CD14-positive monocyte (primary cell): ENCODE measurements around the gene SUFU. TPM values are rescaled to one million over a fixed set of nuclear protein-coding genes. Genes with fewer than 3 reads are reported as not detected.

ENCODE experiments used
- DNase-seq, 3 donors: peaks; one replicate each; pipeline ENCODE4 v3.0.0-alpha.2; 2011 to 2022
- H2AFZ ChIP-seq: 2 replicates; pipeline ENCODE4 v1.6.0; 2012; ENCODE audit warnings: mild to moderate bottlenecking, low read depth, low read length, inconsistent platforms; ENCODE audit not compliant: insufficient read depth, poor library complexity, severe bottlenecking
- H3K27ac ChIP-seq, 2 donors: 1 replicate in 1 of 2; 2 replicates in 1 of 2; pipeline ENCODE4 v1.5.1; 2012 to 2013; ENCODE audit warnings: low read length in 2 of 2, control low read depth in 1 of 2, inconsistent platforms in 1 of 2, low read depth in 1 of 2, mild to moderate bottlenecking in 1 of 2
- H3K27me3 ChIP-seq, 2 donors: one replicate each; pipeline versions ENCODE4 v1.6.0 to v1.6.1; 2011 to 2013; ENCODE audit warnings: low read length in 2 of 2; ENCODE audit not compliant: control insufficient read depth in 2 of 2, insufficient read depth in 2 of 2
- H3K36me3 ChIP-seq, 2 donors: replicated peaks in 1 of 2; 1 replicate in 1 of 2; 2 replicates in 1 of 2; pipeline versions ENCODE4 v1.5.1 to v1.6.1; 2012 to 2013; ENCODE audit warnings: low read length in 2 of 2, control low read depth in 1 of 2, inconsistent platforms in 1 of 2, mild to moderate bottlenecking in 1 of 2; ENCODE audit not compliant: insufficient read depth in 2 of 2, control insufficient read depth in 1 of 2
- H3K4me1 ChIP-seq, 2 donors: 1 replicate in 1 of 2; 2 replicates in 1 of 2; pipeline versions ENCODE4 v1.5.1 to v1.6.1; 2012 to 2013; ENCODE audit warnings: low read length in 2 of 2, control low read depth in 1 of 2, inconsistent platforms in 1 of 2, mild to moderate bottlenecking in 1 of 2, moderate library complexity in 1 of 2; ENCODE audit not compliant: insufficient read depth in 2 of 2, control insufficient read depth in 1 of 2
- H3K4me2 ChIP-seq: replicated peaks from 2 replicates; pipeline ENCODE3; 2012; ENCODE audit warnings: low read length, moderate library complexity, mild to moderate bottlenecking; ENCODE audit not compliant: poor library complexity, severe bottlenecking; ENCODE audit errors: extremely low read depth
- H3K4me3 ChIP-seq, 3 experiments: fragments of 200-600 bp in 1 of 3; sonication (generic) in 1 of 3; replicated peaks in 1 of 3; 1 replicate in 2 of 3; 2 replicates in 1 of 3; pipeline ENCODE4 v1.5.1; 2011 to 2013; ENCODE audit warnings: low read length in 3 of 3, mild to moderate bottlenecking in 3 of 3, control low read depth in 2 of 3, low read depth in 2 of 3, inconsistent platforms in 1 of 3, moderate library complexity in 1 of 3
- H3K79me2 ChIP-seq: 2 replicates; pipeline ENCODE4 v1.6.0; 2012; ENCODE audit warnings: mild to moderate bottlenecking, control low read depth, inconsistent platforms, low read length, moderate library complexity; ENCODE audit not compliant: insufficient read depth
- H3K9ac ChIP-seq: 2 replicates; pipeline ENCODE4 v1.6.0; 2017; ENCODE audit warnings: low read length, mild to moderate bottlenecking; ENCODE audit not compliant: insufficient read depth, poor library complexity, severe bottlenecking
- H3K9me3 ChIP-seq, 2 donors: replicated peaks in 1 of 2; 1 replicate in 1 of 2; 2 replicates in 1 of 2; pipeline versions ENCODE4 v1.5.1 to v1.6.1; 2012 to 2013; ENCODE audit warnings: low read length in 2 of 2, control low read depth in 1 of 2; ENCODE audit not compliant: control insufficient read depth in 1 of 2, insufficient read depth in 1 of 2
- H4K20me1 ChIP-seq: 2 replicates; pipeline ENCODE4 v1.6.0; 2012; ENCODE audit warnings: mild to moderate bottlenecking, low read length, control low read depth, moderate library complexity; ENCODE audit not compliant: insufficient read depth
- H3K27ac Mint-ChIP-seq, 7 donors: one replicate each; pipeline ENCODE4 v1.8.0; 2020; ENCODE audit warnings: mild to moderate bottlenecking in 7 of 7, mixed read lengths in 7 of 7, moderate library complexity in 6 of 7, inconsistent platforms in 2 of 7
- H3K27me3 Mint-ChIP-seq, 3 donors: one replicate each; pipeline ENCODE4 v1.8.0; 2021 to 2022; ENCODE audit warnings: low read depth in 3 of 3, mild to moderate bottlenecking in 3 of 3, mixed read lengths in 3 of 3, moderate library complexity in 3 of 3, inconsistent platforms in 1 of 3
- H3K36me3 Mint-ChIP-seq, 2 donors: one replicate each; pipeline ENCODE4 v1.8.0; 2020; ENCODE audit warnings: mixed read lengths in 2 of 2, inconsistent platforms in 1 of 2, mild to moderate bottlenecking in 1 of 2
- H3K4me1 Mint-ChIP-seq: one replicate; pipeline ENCODE4 v1.8.0; 2020; ENCODE audit warnings: mild to moderate bottlenecking, mixed read lengths
- H3K4me3 Mint-ChIP-seq, 2 donors: one replicate each; pipeline ENCODE4 v1.8.0; 2020; ENCODE audit warnings: mild to moderate bottlenecking in 2 of 2, mixed read lengths in 2 of 2, moderate library complexity in 1 of 2
- H3K9me3 Mint-ChIP-seq, 7 donors: one replicate each; pipeline ENCODE4 v1.8.0; 2020 to 2022; ENCODE audit warnings: mixed read lengths in 7 of 7, mild to moderate bottlenecking in 6 of 7, moderate library complexity in 6 of 7, inconsistent platforms in 2 of 7
- CTCF ChIP-seq: fragments of 200-600 bp; IDR thresholded peaks from one replicate; pipeline ENCODE4 v1.8.0; 2022; ENCODE audit warnings: antibody characterized with exemption, mild to moderate bottlenecking
- WGBS: methylation state at CpG from one replicate; pipeline ENCODE4 v1.1.5; 2013; ENCODE audit warnings: missing lambda C conversion rate; ENCODE audit not compliant: insufficient coverage; 5-methylcytosine and 5-hydroxymethylcytosine counted together
- intact Hi-C, 2 donors: fragments of 100-400 bp; cut with micrococcal nuclease; formaldehyde crosslinking; loops; one replicate each; pipeline versions ENCODE4 v1.15.0 to v1.15.1; 2023
- polyA plus RNA-seq, 3 donors: library from polyadenylated mRNA; depleted of rRNA in 1 of 3; unstranded in 2 of 3; stranded (reverse) in 1 of 3; fragments of 300-500 nt in 2 of 3; fragments of >200 nt in 1 of 3; fragmentation: Illumina TruSeq in 2 of 3; gene quantifications; 1 replicate in 2 of 3; 2 replicates in 1 of 3; pipeline ENCODE4 v1.2.3, GENCODE V29; 2012 to 2021

Gene SUFU
- polyA plus RNA-seq, 3 donors, result 3.2 to 10.0 (median 5.7) TPM

- H3K79me2 ChIP-seq, result peaks cover 55% of the 10 kb centered on the region
- H3K4me1 Mint-ChIP-seq, result peaks cover 21% of the 10 kb centered on the region
- H3K4me2 ChIP-seq, result peak overlapping the region; percentile 89
- 0% methylated on average over 1 of the region's 45 CpGs for WGBS
- H2AFZ ChIP-seq, result peak overlapping the region; percentile 91
- H3K4me3 ChIP-seq, result peak overlapping the region; percentile 71 to 99 (median 76)
- peaks cover 4% of the 10 kb centered on the region in 2 donors for H3K36me3 ChIP-seq
- peak overlapping the region; percentile 85 to 99 for H3K27ac ChIP-seq
- H3K4me3 Mint-ChIP-seq, result peak overlapping the region; percentile 88 to 96
- peak overlapping the region; percentile 96 for H3K9ac ChIP-seq
- peaks cover 26% of the 10 kb centered on the region for H4K20me1 ChIP-seq
- H3K27me3 Mint-ChIP-seq, result peaks cover 2 to 6% (median 5%) of the 10 kb centered on the region in 3 donors
- TF ChIP-seq CTCF, result no peak
- H3K27ac Mint-ChIP-seq, result peak overlapping the region; percentile 90 to 98 (median 94)
- H3K36me3 Mint-ChIP-seq, result peaks cover 6 to 16% of the 10 kb centered on the region in 2 donors
- H3K9me3 Mint-ChIP-seq, result peaks cover 0 to 5% (median 2%) of the 10 kb centered on the region in 7 donors
- no peaks in the 10 kb centered on the region for H3K9me3 ChIP-seq
- DNase-seq, result peak in 2 of 3 donors; percentile 50 to 54
- intact Hi-C loops, result loop anchor here in 1 of 2 donors (1.0 kb wide), 1 partner anchor 140 kb away; the partner anchor contains the start of gene SUFU
- H3K4me1 ChIP-seq, result peaks cover 20 to 22% of the 10 kb centered on the region in 2 donors
- no peaks in the 10 kb centered on the region for H3K27me3 ChIP-seq
These were observed 139.1 kb downstream of the SUFU start for GRCh38 chr10:102642736-102643335.

GRCh38 chr10:102643336-102644065 is 139.7 kb downstream of the SUFU start:
- H3K9ac ChIP-seq, result peak overlapping the region; percentile 96
- WGBS, result 0% methylated on average over 53 of the region's 76 CpGs
- TF ChIP-seq CTCF, result no peak
- no peaks in the 10 kb centered on the region for H3K27me3 ChIP-seq
- no peaks in the 10 kb centered on the region for H3K9me3 ChIP-seq
- H4K20me1 ChIP-seq, result peaks cover 33% of the 10 kb centered on the region
- H3K27ac ChIP-seq, result peak overlapping the region; percentile 85 to 99
- Mint-ChIP-seq H3K4me1 (peaks cover 28% of the 10 kb centered on the region), H3K27me3 (peaks cover 0 to 6% (median 3%) of the 10 kb centered on the region in 3 donors), H3K4me3 (peak overlapping the region; percentile 88 to 96), H3K36me3 (peaks cover 13 to 23% of the 10 kb centered on the region in 2 donors), H3K27ac (peak overlapping the region; percentile 90 to 98 (median 94)), H3K9me3 (peaks cover 0 to 5% (median 2%) of the 10 kb centered on the region in 7 donors)
- peaks cover 62% of the 10 kb centered on the region for H3K79me2 ChIP-seq
- peak in 2 of 3 donors; percentile 44 to 49 for DNase-seq
- peak overlapping the region; percentile 89 for H3K4me2 ChIP-seq
- peak overlapping the region; percentile 91 for H2AFZ ChIP-seq
- intact Hi-C loops, result no loop called here
- H3K4me1 ChIP-seq, result peaks cover 26 to 29% of the 10 kb centered on the region in 2 donors
- peaks cover 10% of the 10 kb centered on the region in 2 donors for H3K36me3 ChIP-seq
- H3K4me3 ChIP-seq, result peak overlapping the region; percentile 71 to 99 (median 76)
